Measurements from ENCODE around the gene HIVEP1.

The HIVEP1 gene

GRCh38 chr6:12110523-12111362 is 98.6 kb downstream of the HIVEP1 start:
- Histone ChIP-seq H3K27me3 (ENCODE audit: control insufficient read depth, insufficient read depth, low read length) (no peaks in the 10 kb centered on the region), H3K4me1 (ENCODE audit: control insufficient read depth, insufficient read depth, low read length) (no peaks in the 10 kb centered on the region), H3K27ac (ENCODE audit: low read depth, low read length) (no peak overlapping the region), H3K4me3 (ENCODE audit: low read length) (no peak overlapping the region), H3K36me3 (ENCODE audit: control insufficient read depth, insufficient read depth, low read length) (no peaks in the 10 kb centered on the region), H3K9ac (ENCODE audit: low read length) (no peak overlapping the region)

GRCh38 chr6:12111363-12111670 is 99.2 kb downstream of the HIVEP1 start:
- H3K27ac ChIP-seq (ENCODE audit: low read depth, low read length): no peak overlapping the region
- no peak overlapping the region for H3K4me3 ChIP-seq (ENCODE audit: low read length)
- H3K27me3 ChIP-seq (ENCODE audit: control insufficient read depth, insufficient read depth, low read length): no peaks in the 10 kb centered on the region
- H3K9ac ChIP-seq (ENCODE audit: low read length): no peak overlapping the region
- H3K4me1 ChIP-seq (ENCODE audit: control insufficient read depth, insufficient read depth, low read length): no peaks in the 10 kb centered on the region
- no peaks in the 10 kb centered on the region for H3K36me3 ChIP-seq (ENCODE audit: control insufficient read depth, insufficient read depth, low read length)

GRCh38 chr6:12112540-12113189 is 100.6 kb downstream of the HIVEP1 start:
- no peak overlapping the region for H3K27ac ChIP-seq (ENCODE audit: low read depth, low read length)
- no peak overlapping the region for H3K4me3 ChIP-seq (ENCODE audit: low read length)
- no peaks in the 10 kb centered on the region for H3K4me1 ChIP-seq (ENCODE audit: control insufficient read depth, insufficient read depth, low read length)
- no peaks in the 10 kb centered on the region for H3K27me3 ChIP-seq (ENCODE audit: control insufficient read depth, insufficient read depth, low read length)
- H3K36me3 ChIP-seq (ENCODE audit: control insufficient read depth, insufficient read depth, low read length): no peaks in the 10 kb centered on the region
- H3K9ac ChIP-seq (ENCODE audit: low read length): no peak overlapping the region

- no peaks in the 10 kb centered on the region for H3K36me3 ChIP-seq (ENCODE audit: control insufficient read depth, insufficient read depth, low read length)
- H3K9ac ChIP-seq (ENCODE audit: low read length): no peak overlapping the region
- H3K4me3 ChIP-seq (ENCODE audit: low read length): no peak overlapping the region
- H3K27ac ChIP-seq (ENCODE audit: low read depth, low read length): no peak overlapping the region
- no peaks in the 10 kb centered on the region for H3K4me1 ChIP-seq (ENCODE audit: control insufficient read depth, insufficient read depth, low read length)
- no peaks in the 10 kb centered on the region for H3K27me3 ChIP-seq (ENCODE audit: control insufficient read depth, insufficient read depth, low read length)
Observed at GRCh38 chr6:12113190-12113577, 101.1 kb downstream of the HIVEP1 start.

- Histone ChIP-seq H3K36me3 (ENCODE audit: control insufficient read depth, insufficient read depth, low read length) (no peaks in the 10 kb centered on the region), H3K27ac (ENCODE audit: low read depth, low read length) (no peak overlapping the region), H3K27me3 (ENCODE audit: control insufficient read depth, insufficient read depth, low read length) (no peaks in the 10 kb centered on the region), H3K4me1 (ENCODE audit: control insufficient read depth, insufficient read depth, low read length) (no peaks in the 10 kb centered on the region), H3K4me3 (ENCODE audit: low read length) (no peak overlapping the region), H3K9ac (ENCODE audit: low read length) (no peak overlapping the region)
Observed at GRCh38 chr6:12114055-12114503, 102.0 kb downstream of the HIVEP1 start.

- Histone ChIP-seq H3K36me3 (ENCODE audit: control insufficient read depth, insufficient read depth, low read length) (peaks cover under 1% of the 10 kb centered on the region), H3K4me3 (ENCODE audit: low read length) (no peak overlapping the region), H3K27me3 (ENCODE audit: control insufficient read depth, insufficient read depth, low read length) (no peaks in the 10 kb centered on the region), H3K4me1 (ENCODE audit: control insufficient read depth, insufficient read depth, low read length) (no peaks in the 10 kb centered on the region), H3K9ac (ENCODE audit: low read length) (no peak overlapping the region), H3K27ac (ENCODE audit: low read depth, low read length) (no peak overlapping the region)
Observed at GRCh38 chr6:12115001-12115400, 102.9 kb downstream of the HIVEP1 start.

- Histone ChIP-seq H3K9ac (ENCODE audit: low read length) (no peak overlapping the region), H3K4me3 (ENCODE audit: low read length) (no peak overlapping the region), H3K4me1 (ENCODE audit: control insufficient read depth, insufficient read depth, low read length) (no peaks in the 10 kb centered on the region), H3K27me3 (ENCODE audit: control insufficient read depth, insufficient read depth, low read length) (no peaks in the 10 kb centered on the region), H3K36me3 (ENCODE audit: control insufficient read depth, insufficient read depth, low read length) (peaks cover 5% of the 10 kb centered on the region), H3K27ac (ENCODE audit: low read depth, low read length) (no peak overlapping the region)
Observed at GRCh38 chr6:12115492-12115891, 103.4 kb downstream of the HIVEP1 start.

- Histone ChIP-seq H3K4me3 (ENCODE audit: low read length) (no peak overlapping the region), H3K27me3 (ENCODE audit: control insufficient read depth, insufficient read depth, low read length) (no peaks in the 10 kb centered on the region), H3K36me3 (ENCODE audit: control insufficient read depth, insufficient read depth, low read length) (peaks cover 13% of the 10 kb centered on the region), H3K9ac (ENCODE audit: low read length) (no peak overlapping the region), H3K4me1 (ENCODE audit: control insufficient read depth, insufficient read depth, low read length) (no peaks in the 10 kb centered on the region), H3K27ac (ENCODE audit: low read depth, low read length) (no peak overlapping the region)
Observed at GRCh38 chr6:12116264-12116800, 104.2 kb downstream of the HIVEP1 start.

- H3K27me3 ChIP-seq (ENCODE audit: control insufficient read depth, insufficient read depth, low read length): no peaks in the 10 kb centered on the region
- H3K36me3 ChIP-seq (ENCODE audit: control insufficient read depth, insufficient read depth, low read length): peaks cover 13% of the 10 kb centered on the region
- H3K9ac ChIP-seq (ENCODE audit: low read length): no peak overlapping the region
- no peak overlapping the region for H3K27ac ChIP-seq (ENCODE audit: low read depth, low read length)
- no peak overlapping the region for H3K4me3 ChIP-seq (ENCODE audit: low read length)
- H3K4me1 ChIP-seq (ENCODE audit: control insufficient read depth, insufficient read depth, low read length): no peaks in the 10 kb centered on the region
Observed at GRCh38 chr6:12116978-12117377, 104.9 kb downstream of the HIVEP1 start.

- no peak overlapping the region for H3K9ac ChIP-seq (ENCODE audit: low read length)
- no peaks in the 10 kb centered on the region for H3K4me1 ChIP-seq (ENCODE audit: control insufficient read depth, insufficient read depth, low read length)
- H3K36me3 ChIP-seq (ENCODE audit: control insufficient read depth, insufficient read depth, low read length): peaks cover 13% of the 10 kb centered on the region
- no peak overlapping the region for H3K27ac ChIP-seq (ENCODE audit: low read depth, low read length)
- H3K27me3 ChIP-seq (ENCODE audit: control insufficient read depth, insufficient read depth, low read length): no peaks in the 10 kb centered on the region
- no peak overlapping the region for H3K4me3 ChIP-seq (ENCODE audit: low read length)
Observed at GRCh38 chr6:12118607-12119006, 106.5 kb downstream of the HIVEP1 start.

GRCh38 chr6:12119085-12119588 is 107.0 kb downstream of the HIVEP1 start:
- Histone ChIP-seq H3K9ac (ENCODE audit: low read length) (no peak overlapping the region), H3K27me3 (ENCODE audit: control insufficient read depth, insufficient read depth, low read length) (no peaks in the 10 kb centered on the region), H3K4me1 (ENCODE audit: control insufficient read depth, insufficient read depth, low read length) (no peaks in the 10 kb centered on the region), H3K4me3 (ENCODE audit: low read length) (no peak overlapping the region), H3K27ac (ENCODE audit: low read depth, low read length) (no peak overlapping the region), H3K36me3 (ENCODE audit: control insufficient read depth, insufficient read depth, low read length) (peaks cover 13% of the 10 kb centered on the region)

- Histone ChIP-seq H3K9ac (ENCODE audit: low read length) (no peak overlapping the region), H3K4me3 (ENCODE audit: low read length) (no peak overlapping the region), H3K27ac (ENCODE audit: low read depth, low read length) (no peak overlapping the region), H3K36me3 (ENCODE audit: control insufficient read depth, insufficient read depth, low read length) (peaks cover 9% of the 10 kb centered on the region), H3K27me3 (ENCODE audit: control insufficient read depth, insufficient read depth, low read length) (no peaks in the 10 kb centered on the region), H3K4me1 (ENCODE audit: control insufficient read depth, insufficient read depth, low read length) (no peaks in the 10 kb centered on the region)
Observed at GRCh38 chr6:12125396-12125795, 113.3 kb downstream of the HIVEP1 start.
